Right forelimb (tissue), 1 donor: ENCODE measurements around the gene CCDC171.

Experiments used
- DNase-seq: peaks from one replicate; pipeline ENCODE4 v3.0.0-alpha.2; 2018

CCDC171 gene

GRCh38 chr9:15901572-15901971, 348.7 kb downstream of the CCDC171 start:
- no peak for DNase-seq

- DNase-seq, result no peak
Observed at GRCh38 chr9:15909297-15909696, 356.5 kb downstream of the CCDC171 start.

GRCh38 chr9:15915711-15916110, 362.9 kb downstream of the CCDC171 start:
- no peak for DNase-seq

GRCh38 chr9:15927161-15927560, 374.3 kb downstream of the CCDC171 start:
- DNase-seq, result no peak

GRCh38 chr9:15935661-15936305, 382.9 kb downstream of the CCDC171 start:
- DNase-seq, result no peak

- DNase-seq, result peak; percentile 47
Observed at GRCh38 chr9:15936306-15936921, 383.6 kb downstream of the CCDC171 start.

- DNase-seq, result no peak
Observed at GRCh38 chr9:15942831-15943424, 390.1 kb downstream of the CCDC171 start.

- no peak for DNase-seq
Observed at GRCh38 chr9:15944341-15944740, 391.5 kb downstream of the CCDC171 start.

GRCh38 chr9:15959663-15960062, 406.8 kb downstream of the CCDC171 start:
- DNase-seq, result no peak

GRCh38 chr9:15961217-15961616, 408.4 kb downstream of the CCDC171 start:
- no peak for DNase-seq

- DNase-seq, result no peak
Observed at GRCh38 chr9:15965246-15965745, 412.5 kb downstream of the CCDC171 start.

- no peak for DNase-seq
Observed at GRCh38 chr9:15966471-15966870, 413.6 kb downstream of the CCDC171 start.

GRCh38 chr9:15967068-15967467, 414.2 kb downstream of the CCDC171 start:
- no peak for DNase-seq

- no peak for DNase-seq
Observed at GRCh38 chr9:15972760-15973159, 419.9 kb downstream of the CCDC171 start.

- no peak for DNase-seq
Observed at GRCh38 chr9:15975101-15975778, 422.4 kb downstream of the CCDC171 start.

- DNase-seq, result no peak
Observed at GRCh38 chr9:15977438-15977837, 424.6 kb downstream of the CCDC171 start.

GRCh38 chr9:15982182-15982581, 429.3 kb downstream of the CCDC171 start:
- no peak for DNase-seq

- no peak for DNase-seq
Observed at GRCh38 chr9:15999422-16000339, 446.8 kb downstream of the CCDC171 start.

- DNase-seq, result no peak
Observed at GRCh38 chr9:16000811-16001210, 448.0 kb downstream of the CCDC171 start.

GRCh38 chr9:16001856-16002255, 449.0 kb downstream of the CCDC171 start:
- no peak for DNase-seq

- no peak for DNase-seq
Observed at GRCh38 chr9:16002816-16003215, 450.0 kb downstream of the CCDC171 start.

- DNase-seq, result no peak
Observed at GRCh38 chr9:16003785-16004184, 450.9 kb downstream of the CCDC171 start.

GRCh38 chr9:16004613-16005012, 451.8 kb downstream of the CCDC171 start:
- DNase-seq, result no peak
